Panc1 (cell line): ENCODE measurements around the gene TF. TPM values are rescaled to one million over a fixed set of nuclear protein-coding genes. Genes with fewer than 3 reads are reported as not detected.

Experiments used
- ATAC-seq: fragments of 200-7000 bp; cut with Tn5 transposase; 2 replicates; pipeline ENCODE4 v1.9.1; 2020; ENCODE audit warnings: mild to moderate bottlenecking, moderate library complexity
- BruUV-seq: library from RNA; stranded (reverse); fragments of 400-500 nt; replicated peaks from 2 replicates; lab custom pipeline; 2021; lab: Mats Ljungman, UMichigan
- CTCF ChIA-PET: fragments of 300-600 bp; sonication (Branson Sonifier 250); formaldehyde crosslinking; loops from one replicate; lab custom pipeline; 2022; ENCODE audit warnings: antibody characterized with exemption; lab: Charles Lee
- POLR2A ChIA-PET: fragments of 300-600 bp; sonication (Branson Sonifier 250); formaldehyde crosslinking; loops from one replicate; lab custom pipeline; 2022; ENCODE audit warnings: antibody characterized with exemption; lab: Charles Lee
- DNase-seq: peaks from one replicate; pipeline ENCODE4 v3.0.0-alpha.2; 2010; ENCODE audit warnings: low read depth, low spot score
- H3K27ac ChIP-seq: 2 replicates; pipeline ENCODE4 v1.5.1; 2011; ENCODE audit warnings: mild to moderate bottlenecking, low read length, inconsistent platforms
- H3K27me3 ChIP-seq: fragments of 200-500 bp; sonication (Bioruptor generic); 2 replicates; pipeline ENCODE4 v1.6.0; 2014; ENCODE audit warnings: low read length, inconsistent platforms; ENCODE audit not compliant: control insufficient read depth, insufficient read depth
- H3K36me3 ChIP-seq: fragments of 200-500 bp; sonication (Bioruptor generic); 2 replicates; pipeline ENCODE4 v1.5.1; 2014; ENCODE audit warnings: inconsistent platforms, mild to moderate bottlenecking, low read length, moderate library complexity; ENCODE audit not compliant: control insufficient read depth, insufficient read depth
- H3K4me1 ChIP-seq: 2 replicates; pipeline ENCODE4 v1.5.1; 2011; ENCODE audit warnings: inconsistent platforms, mild to moderate bottlenecking, low read length, moderate library complexity; ENCODE audit not compliant: control insufficient read depth, insufficient read depth
- H3K4me3 ChIP-seq, 2 experiments: 2 replicates each; pipeline ENCODE4 v1.5.1; 2011 to 2012; ENCODE audit warnings: low read depth in 2 of 2, low read length in 2 of 2, mild to moderate bottlenecking in 2 of 2, inconsistent platforms in 1 of 2, moderate library complexity in 1 of 2
- H3K9me3 ChIP-seq: fragments of 200-500 bp; sonication (Bioruptor generic); 2 replicates; pipeline ENCODE4 v1.5.1; 2014; ENCODE audit warnings: low read depth, mild to moderate bottlenecking, inconsistent platforms, low read length, moderate library complexity; ENCODE audit not compliant: control insufficient read depth, insufficient read depth
- POLR2AphosphoS5 ChIP-seq: IDR thresholded peaks from 2 replicates; pipeline ENCODE4 v1.6.1; 2012; ENCODE audit warnings: mild to moderate bottlenecking, low read depth, low read length, moderate library complexity
- SIN3A ChIP-seq: IDR thresholded peaks from 2 replicates; pipeline ENCODE4 v1.6.1; 2012; ENCODE audit warnings: low read depth, mild to moderate bottlenecking, low read length, moderate library complexity, borderline replicate concordance; ENCODE audit not compliant: insufficient read depth
- TCF7L2 ChIP-seq: IDR thresholded peaks from 2 replicates; pipeline ENCODE4 v1.6.1; 2011; ENCODE audit warnings: mild to moderate bottlenecking, low read depth, low read length, inconsistent platforms
- in situ Hi-C: cut with HindIII; loops from 2 replicates; pipeline ENCODE4 v1.10.0; 2016; ENCODE audit warnings: low sequenced_read_pairs, low pct_unique_long_range_greater_than_20kb
- intact Hi-C: fragments of 100-400 bp; cut with micrococcal nuclease; formaldehyde crosslinking; loops from one replicate; pipeline ENCODE4 v1.10.0; 2022; ENCODE audit not compliant: unreplicated experiment
- total RNA-seq: library from RNA; stranded (reverse); gene quantifications from one replicate; pipeline ENCODE4 v1.2.1, GENCODE V29; 2021; ENCODE audit not compliant: unreplicated experiment
- TF ChIP-seq, protein P1 (sequence below), 2 experiments: IDR thresholded peaks; 2 replicates each; pipeline ENCODE4 v1.6.1; 2011 to 2012; ENCODE audit warnings: low read depth in 2 of 2, control low read depth in 1 of 2, low read length in 1 of 2, mild to moderate bottlenecking in 1 of 2, moderate library complexity in 1 of 2; ENCODE audit not compliant: insufficient read depth in 1 of 2
- TF ChIP-seq, protein P2 (sequence below): fragments of 450-650 bp; IDR thresholded peaks from 2 replicates; pipeline ENCODE4 v1.5.1; 2017; ENCODE audit warnings: mild to moderate bottlenecking

Gene TF
- total RNA-seq, 1 experiment from 2014 or later = 9.5 TPM

- H3K27ac ChIP-seq = no peak overlapping the region
- BruUV-seq = no TSS peak
- ChIA-PET CTCF (no interaction called here), POLR2A (no interaction called here)
- H3K9me3 ChIP-seq = no peaks in the 10 kb centered on the region
- DNase-seq (no peak), ATAC-seq (no peak)
- TF ChIP-seq, protein P1, sequence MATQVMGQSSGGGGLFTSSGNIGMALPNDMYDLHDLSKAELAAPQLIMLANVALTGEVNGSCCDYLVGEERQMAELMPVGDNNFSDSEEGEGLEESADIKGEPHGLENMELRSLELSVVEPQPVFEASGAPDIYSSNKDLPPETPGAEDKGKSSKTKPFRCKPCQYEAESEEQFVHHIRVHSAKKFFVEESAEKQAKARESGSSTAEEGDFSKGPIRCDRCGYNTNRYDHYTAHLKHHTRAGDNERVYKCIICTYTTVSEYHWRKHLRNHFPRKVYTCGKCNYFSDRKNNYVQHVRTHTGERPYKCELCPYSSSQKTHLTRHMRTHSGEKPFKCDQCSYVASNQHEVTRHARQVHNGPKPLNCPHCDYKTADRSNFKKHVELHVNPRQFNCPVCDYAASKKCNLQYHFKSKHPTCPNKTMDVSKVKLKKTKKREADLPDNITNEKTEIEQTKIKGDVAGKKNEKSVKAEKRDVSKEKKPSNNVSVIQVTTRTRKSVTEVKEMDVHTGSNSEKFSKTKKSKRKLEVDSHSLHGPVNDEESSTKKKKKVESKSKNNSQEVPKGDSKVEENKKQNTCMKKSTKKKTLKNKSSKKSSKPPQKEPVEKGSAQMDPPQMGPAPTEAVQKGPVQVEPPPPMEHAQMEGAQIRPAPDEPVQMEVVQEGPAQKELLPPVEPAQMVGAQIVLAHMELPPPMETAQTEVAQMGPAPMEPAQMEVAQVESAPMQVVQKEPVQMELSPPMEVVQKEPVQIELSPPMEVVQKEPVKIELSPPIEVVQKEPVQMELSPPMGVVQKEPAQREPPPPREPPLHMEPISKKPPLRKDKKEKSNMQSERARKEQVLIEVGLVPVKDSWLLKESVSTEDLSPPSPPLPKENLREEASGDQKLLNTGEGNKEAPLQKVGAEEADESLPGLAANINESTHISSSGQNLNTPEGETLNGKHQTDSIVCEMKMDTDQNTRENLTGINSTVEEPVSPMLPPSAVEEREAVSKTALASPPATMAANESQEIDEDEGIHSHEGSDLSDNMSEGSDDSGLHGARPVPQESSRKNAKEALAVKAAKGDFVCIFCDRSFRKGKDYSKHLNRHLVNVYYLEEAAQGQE (IDR thresholded peaks at IDR 0.05; ENCODE audit: insufficient read depth in 1 of 2, low read depth in 2 of 2, low read length in 1 of 2) = no peak
- TF ChIP-seq, protein P2, sequence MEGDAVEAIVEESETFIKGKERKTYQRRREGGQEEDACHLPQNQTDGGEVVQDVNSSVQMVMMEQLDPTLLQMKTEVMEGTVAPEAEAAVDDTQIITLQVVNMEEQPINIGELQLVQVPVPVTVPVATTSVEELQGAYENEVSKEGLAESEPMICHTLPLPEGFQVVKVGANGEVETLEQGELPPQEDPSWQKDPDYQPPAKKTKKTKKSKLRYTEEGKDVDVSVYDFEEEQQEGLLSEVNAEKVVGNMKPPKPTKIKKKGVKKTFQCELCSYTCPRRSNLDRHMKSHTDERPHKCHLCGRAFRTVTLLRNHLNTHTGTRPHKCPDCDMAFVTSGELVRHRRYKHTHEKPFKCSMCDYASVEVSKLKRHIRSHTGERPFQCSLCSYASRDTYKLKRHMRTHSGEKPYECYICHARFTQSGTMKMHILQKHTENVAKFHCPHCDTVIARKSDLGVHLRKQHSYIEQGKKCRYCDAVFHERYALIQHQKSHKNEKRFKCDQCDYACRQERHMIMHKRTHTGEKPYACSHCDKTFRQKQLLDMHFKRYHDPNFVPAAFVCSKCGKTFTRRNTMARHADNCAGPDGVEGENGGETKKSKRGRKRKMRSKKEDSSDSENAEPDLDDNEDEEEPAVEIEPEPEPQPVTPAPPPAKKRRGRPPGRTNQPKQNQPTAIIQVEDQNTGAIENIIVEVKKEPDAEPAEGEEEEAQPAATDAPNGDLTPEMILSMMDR = no peak
- TF ChIP-seq SIN3A (no peak), POLR2AphosphoS5 (no peak), TCF7L2 (no peak)
- no peak overlapping the region for H3K4me3 ChIP-seq
- no peaks in the 10 kb centered on the region for H3K36me3 ChIP-seq
- no peaks in the 10 kb centered on the region for H3K27me3 ChIP-seq
- H3K4me1 ChIP-seq = 0 out of 2 replicates have a peak, but pooled peaks cover 3% of the 10 kb centered on the region
- in situ Hi-C loops = no loop called here
- intact Hi-C loops = no loop called here
Measured at GRCh38 chr3:133825969-133826727, 80.0 kb downstream of the TF start.

- TF ChIP-seq POLR2AphosphoS5 = no peak
- TF ChIP-seq TCF7L2 = no peak
- TF ChIP-seq, protein P1 (IDR thresholded peaks at IDR 0.05; ENCODE audit: insufficient read depth in 1 of 2, low read depth in 2 of 2, low read length in 1 of 2) = no peak
- no peak for TF ChIP-seq SIN3A
- TF ChIP-seq, protein P2 = no peak
- in situ Hi-C loops (no loop called here), intact Hi-C loops (no loop called here)
- Histone ChIP-seq H3K4me1 (no peaks in the 10 kb centered on the region), H3K9me3 (no peaks in the 10 kb centered on the region), H3K27me3 (no peaks in the 10 kb centered on the region), H3K4me3 (no peak overlapping the region), H3K27ac (no peak overlapping the region), H3K36me3 (no peaks in the 10 kb centered on the region)
- ATAC-seq = no peak
- POLR2A ChIA-PET = no interaction called here
- BruUV-seq = no TSS peak
- CTCF ChIA-PET = no interaction called here
- no peak for DNase-seq
Measured at GRCh38 chr3:133827136-133827535, 80.9 kb downstream of the TF start.
